Measurements from ENCODE around the gene SREBF2. TPM values are rescaled to one million over a fixed set of nuclear protein-coding genes. Genes with fewer than 3 reads are reported as not detected.
A peak's percentile ranks its signal among the peaks of the same experiment; 100 is the strongest.

Gene SREBF2
- total and polyA plus RNA-seq, 2 of the 8 experiments (the other 6 are each of a cell fraction or from before 2014, with no cell fraction given), result 125 to 144 TPM

- H3K23ac ChIP-seq (ENCODE audit: insufficient read length), result no peak overlapping the region
- H3K4me1 ChIP-seq (replicated peaks in 1 of 4; ENCODE audit: control insufficient read depth in 3 of 4, insufficient read depth in 4 of 4, low read length in 3 of 4), result peaks cover 7 to 20% (median 11%) of the 10 kb centered on the region in 4 experiments
- no peak overlapping the region for H3K56ac ChIP-seq (replicated peaks; ENCODE audit: insufficient read length, low read depth, low read length)
- no peak overlapping the region for H3K4ac ChIP-seq (replicated peaks; ENCODE audit: insufficient read length, low read depth, low read length)
- no peak overlapping the region for H3K14ac ChIP-seq (ENCODE audit: insufficient read length)
- H3K27me3 ChIP-seq (replicated peaks in 1 of 4; ENCODE audit: control insufficient read depth in 3 of 4, extremely low read depth in 1 of 4, insufficient read depth in 3 of 4, low read length in 3 of 4), result no peaks in the 10 kb centered on the region
- H4K20me1 ChIP-seq (replicated peaks in 1 of 2; ENCODE audit: control insufficient read depth in 1 of 2, insufficient read depth in 2 of 2, low read length in 2 of 2), result peaks cover 0 to 6% of the 10 kb centered on the region in 2 experiments
- no peak overlapping the region for H3K27ac ChIP-seq (ENCODE audit: low read depth, low read length)
- peaks cover 7% of the 10 kb centered on the region; the same call in 1 of the 2 replicates for H3K79me1 ChIP-seq (ENCODE audit: low read depth, low read length)
- FAIRE-seq, result no peak
- H3K23me2 ChIP-seq (ENCODE audit: low read depth, low read length), result peaks cover 8% of the 10 kb centered on the region
- H3K79me2 ChIP-seq (ENCODE audit: control insufficient read depth in 1 of 2, insufficient read depth in 2 of 2, low read length in 2 of 2), result peaks cover 0 to 9% of the 10 kb centered on the region in 2 experiments; a peak in 1 of 4 replicates
- peak overlapping the region; percentile 82 to 85 for H3K4me2 ChIP-seq (ENCODE audit: insufficient read depth in 1 of 2, low read depth in 2 of 2, low read length in 2 of 2)
- H4K91ac ChIP-seq (replicated peaks; ENCODE audit: insufficient read length, low read length), result no peak overlapping the region
- H2BK15ac ChIP-seq (ENCODE audit: low read length), result peak overlapping the region; percentile 19; the same call in 1 of the 2 replicates
- H3K9me3 ChIP-seq (ENCODE audit: insufficient read depth in 2 of 2, low read depth in 1 of 2, low read length in 1 of 2), result no peaks in the 10 kb centered on the region
- H2AFZ ChIP-seq (ENCODE audit: low read length), result no peak overlapping the region
- H2BK20ac ChIP-seq (ENCODE audit: low read length), result no peak overlapping the region
- TF ChIP-seq EZH2 (IDR thresholded peaks at IDR 0.05; ENCODE audit: low read depth, low read length, severe bottlenecking), result no peak
- H4K5ac ChIP-seq (ENCODE audit: insufficient read length, low read depth, low read length), result no peak overlapping the region
- H3K9ac ChIP-seq (replicated peaks in 1 of 4; ENCODE audit: extremely low read depth in 1 of 4, low read depth in 3 of 4, low read length in 3 of 4), result peak overlapping the region in 1 of 4 experiments; percentile 75; a peak in 2 of 7 replicates
- H2BK5ac ChIP-seq (ENCODE audit: low read depth, low read length), result 0 out of 2 replicates have a peak overlapping the region, but pooled peaks have one; percentile 97
- ChIA-PET POLR2A (ENCODE audit: partially characterized antibody) (interaction anchor here (0.9 to 2.1 kb wide), 10 partner anchors 10 to 116 kb away, joined by 3 to 13 read pairs (median 4); no protein-coding TSS in a partner anchor), CTCF (ENCODE audit: partially characterized antibody) (interaction anchor here (0.6 to 4.4 kb wide), 10 partner anchors 9 to 250 kb away, joined by 3 to 21 read pairs (median 4); partner anchors contain the start of gene TNFRSF13C)
- 87% methylated on average over 17 of the region's 21 CpGs; no CpG with 5 or more reads in 1 of the 2 experiments for WGBS, 2 experiments (ENCODE audit: extremely low coverage in 1 of 2, insufficient coverage in 1 of 2, insufficient read length in 1 of 2, insufficient replicate concordance in 2 of 2, low coverage in 1 of 2, low lambda C conversion rate in 2 of 2, missing lambda C conversion rate in 1 of 2)
- H3K36me3 ChIP-seq (ENCODE audit: control insufficient read depth in 2 of 4, insufficient read depth in 4 of 4, low read length in 3 of 4), result peaks cover 16 to 26% (median 23%) of the 10 kb centered on the region in 4 experiments
- peak overlapping the region; percentile 60; the same call in 1 of the 2 replicates for H2BK12ac ChIP-seq (ENCODE audit: low read depth, low read length)
- no peak for DNase-seq (ENCODE audit: low read depth in 1 of 2, low spot score in 2 of 2)
- peak overlapping the region; percentile 71; the same call in 1 of the 2 replicates for H3K18ac ChIP-seq (ENCODE audit: extremely low read depth, low read length)
- H2AK5ac ChIP-seq (ENCODE audit: low read depth, low read length), result peak overlapping the region; percentile 59
- peak overlapping the region in 2 of 4 experiments; percentile 67 to 72; a peak in 4 of 8 replicates for H3K4me3 ChIP-seq (ENCODE audit: extremely low read depth in 1 of 4, insufficient read depth in 2 of 4, low read depth in 3 of 4, low read length in 4 of 4)
- no peak overlapping the region for H2BK120ac ChIP-seq (replicated peaks; ENCODE audit: low read depth, low read length)
- no peak overlapping the region; the same call in 1 of the 2 replicates for H4K8ac ChIP-seq (ENCODE audit: extremely low read depth, insufficient read depth, low read length)
Observed at GRCh38 chr22:41947424-41948080, 114.6 kb downstream of the SREBF2 start.

All from H1 (cell line).